ENCODE measurements around the gene STK32B.

STK32B gene

GRCh38 chr4:5403746-5404497, 352.6 kb downstream of the STK32B start:
- Histone ChIP-seq H3K9ac (ENCODE audit: low read depth, low read length, poor library complexity, severe bottlenecking) (no peak overlapping the region), H3K9me2 (replicated peaks; ENCODE audit: low read depth, low read length) (no peaks in the 10 kb centered on the region), H2AFZ (ENCODE audit: low read length) (no peak overlapping the region), H3F3A (ENCODE audit: low read depth) (no peaks in the 10 kb centered on the region), H3K36me3 (ENCODE audit: insufficient read depth, low read length) (no peaks in the 10 kb centered on the region), H3K4me3 (ENCODE audit: low read length, poor library complexity, severe bottlenecking) (no peak overlapping the region), H3K27me3 (ENCODE audit: insufficient read depth, low read length, poor library complexity, severe bottlenecking) (no peaks in the 10 kb centered on the region), H3K79me2 (ENCODE audit: insufficient read depth, low read length) (no peaks in the 10 kb centered on the region), H3K4me2 (ENCODE audit: low read depth, low read length, poor library complexity, severe bottlenecking) (no peak overlapping the region), H3K4me1 (ENCODE audit: insufficient read depth, low read length, poor library complexity, severe bottlenecking) (no peaks in the 10 kb centered on the region), H3K9me3 (ENCODE audit: insufficient read depth, low read depth, low read length) (peaks cover 8% of the 10 kb centered on the region; the same call in 1 of the 2 replicates), H4K20me1 (ENCODE audit: insufficient read depth, low read length, poor library complexity, severe bottlenecking) (no peaks in the 10 kb centered on the region)
- TF ChIP-seq EZH2phosphoT487 (IDR thresholded peaks at IDR 0.05; ENCODE audit: borderline replicate concordance) (no peak), CTCF (conservative IDR thresholded peaks at IDR 0.05; ENCODE audit: low read length) (no peak)

- Histone ChIP-seq H3K9me2 (replicated peaks; ENCODE audit: low read depth, low read length) (no peaks in the 10 kb centered on the region), H2AFZ (ENCODE audit: low read length) (no peak overlapping the region), H3K27me3 (ENCODE audit: insufficient read depth, low read length, poor library complexity, severe bottlenecking) (no peaks in the 10 kb centered on the region), H3F3A (ENCODE audit: low read depth) (no peaks in the 10 kb centered on the region), H3K9me3 (ENCODE audit: insufficient read depth, low read depth, low read length) (no peaks in the 10 kb centered on the region; the same call in 1 of the 2 replicates), H3K4me1 (ENCODE audit: insufficient read depth, low read length, poor library complexity, severe bottlenecking) (no peaks in the 10 kb centered on the region), H3K4me3 (ENCODE audit: low read length, poor library complexity, severe bottlenecking) (no peak overlapping the region), H4K20me1 (ENCODE audit: insufficient read depth, low read length, poor library complexity, severe bottlenecking) (no peaks in the 10 kb centered on the region), H3K79me2 (ENCODE audit: insufficient read depth, low read length) (no peaks in the 10 kb centered on the region), H3K36me3 (ENCODE audit: insufficient read depth, low read length) (no peaks in the 10 kb centered on the region), H3K9ac (ENCODE audit: low read depth, low read length, poor library complexity, severe bottlenecking) (no peak overlapping the region), H3K4me2 (ENCODE audit: low read depth, low read length, poor library complexity, severe bottlenecking) (no peak overlapping the region)
- TF ChIP-seq EZH2phosphoT487 (IDR thresholded peaks at IDR 0.05; ENCODE audit: borderline replicate concordance), result no peak
- no peak for TF ChIP-seq CTCF (conservative IDR thresholded peaks at IDR 0.05; ENCODE audit: low read length)
Observed at GRCh38 chr4:5409237-5409636, 358.0 kb downstream of the STK32B start.

GRCh38 chr4:5409972-5410618, 358.8 kb downstream of the STK32B start:
- no peaks in the 10 kb centered on the region for H3F3A ChIP-seq (ENCODE audit: low read depth)
- no peaks in the 10 kb centered on the region for H4K20me1 ChIP-seq (ENCODE audit: insufficient read depth, low read length, poor library complexity, severe bottlenecking)
- H3K27me3 ChIP-seq (ENCODE audit: insufficient read depth, low read length, poor library complexity, severe bottlenecking), result no peaks in the 10 kb centered on the region
- no peaks in the 10 kb centered on the region; the same call in 1 of the 2 replicates for H3K9me3 ChIP-seq (ENCODE audit: insufficient read depth, low read depth, low read length)
- TF ChIP-seq EZH2phosphoT487 (IDR thresholded peaks at IDR 0.05; ENCODE audit: borderline replicate concordance), result no peak
- no peak for TF ChIP-seq CTCF (conservative IDR thresholded peaks at IDR 0.05; ENCODE audit: low read length)
- no peak overlapping the region for H2AFZ ChIP-seq (ENCODE audit: low read length)
- no peaks in the 10 kb centered on the region for H3K9me2 ChIP-seq (replicated peaks; ENCODE audit: low read depth, low read length)
- H3K4me2 ChIP-seq (ENCODE audit: low read depth, low read length, poor library complexity, severe bottlenecking), result no peak overlapping the region
- H3K4me3 ChIP-seq (ENCODE audit: low read length, poor library complexity, severe bottlenecking), result no peak overlapping the region
- H3K36me3 ChIP-seq (ENCODE audit: insufficient read depth, low read length), result no peaks in the 10 kb centered on the region
- no peak overlapping the region for H3K9ac ChIP-seq (ENCODE audit: low read depth, low read length, poor library complexity, severe bottlenecking)
- H3K79me2 ChIP-seq (ENCODE audit: insufficient read depth, low read length), result no peaks in the 10 kb centered on the region
- H3K4me1 ChIP-seq (ENCODE audit: insufficient read depth, low read length, poor library complexity, severe bottlenecking), result no peaks in the 10 kb centered on the region

Measured in Loucy (cell line).